Suprapubic skin (tissue), 4 donors: ENCODE results near the gene ROBO2. TPM values are rescaled to one million over a fixed set of nuclear protein-coding genes. Genes with fewer than 3 reads are reported as not detected.

ENCODE experiments used
- DNase-seq, 2 donors: peaks; one replicate each; pipeline ENCODE4 v3.0.0-alpha.2; 2019; ENCODE audit warnings: low spot score in 2 of 2
- H3K27ac ChIP-seq: fragments of 200-600 bp; sonication (generic); one replicate; pipeline ENCODE4 v1.5.1; 2019
- H3K27me3 ChIP-seq: fragments of 200-600 bp; sonication (generic); one replicate; pipeline ENCODE4 v1.5.1; 2019
- H3K36me3 ChIP-seq: fragments of 200-600 bp; sonication (generic); one replicate; pipeline ENCODE4 v1.5.1; 2019
- H3K4me1 ChIP-seq: fragments of 200-600 bp; sonication (generic); one replicate; pipeline ENCODE4 v1.5.1; 2019
- H3K4me3 ChIP-seq: fragments of 200-600 bp; sonication (generic); one replicate; pipeline ENCODE4 v1.5.1; 2019; ENCODE audit warnings: mild to moderate bottlenecking
- H3K9me3 ChIP-seq: fragments of 200-600 bp; sonication (generic); one replicate; pipeline ENCODE4 v1.5.1; 2019
- CTCF ChIP-seq, 2 donors: fragments of 200-600 bp in 1 of 2; fragments of 450-650 bp in 1 of 2; sonication (generic) in 1 of 2; IDR thresholded peaks; one replicate each; pipeline ENCODE4 v1.5.1; 2016 to 2019; ENCODE audit warnings: antibody characterized with exemption in 2 of 2, mild to moderate bottlenecking in 1 of 2, moderate library complexity in 1 of 2
- EP300 ChIP-seq: sonication (generic); formaldehyde crosslinking; IDR thresholded peaks from one replicate; pipeline ENCODE4 v1.6.1; 2017; ENCODE audit warnings: antibody characterized with exemption
- POLR2A ChIP-seq, 2 donors: fragments of 450-650 bp; IDR thresholded peaks; one replicate each; pipeline ENCODE4 v1.6.1; 2017; ENCODE audit warnings: antibody characterized with exemption in 2 of 2, mild to moderate bottlenecking in 2 of 2, moderate library complexity in 2 of 2
- POLR2AphosphoS5 ChIP-seq, 3 donors: sonication (generic); formaldehyde crosslinking; IDR thresholded peaks; one replicate each; pipeline ENCODE4 v1.6.1; 2017; ENCODE audit warnings: antibody characterized with exemption in 3 of 3
- WGBS: methylation state at CpG from one replicate; pipeline ENCODE4 v1.1.5; 2018; 5-methylcytosine and 5-hydroxymethylcytosine counted together
- total RNA-seq, 4 donors: library from RNA; depleted of rRNA; stranded (reverse); fragments of >200 nt; gene quantifications; one replicate each; pipeline ENCODE4 v1.1.0, GENCODE V29; 2016

Gene ROBO2
- total RNA-seq, 4 donors from 2014 or later: 0.95 to 6.7 (median 2.2) TPM

GRCh38 chr3:77072232-77072631 is 32.3 kb downstream of the ROBO2 start:
- Histone ChIP-seq H3K27me3 (no peaks in the 10 kb centered on the region), H3K4me3 (no peak overlapping the region), H3K36me3 (no peaks in the 10 kb centered on the region), H3K27ac (no peak overlapping the region), H3K4me1 (no peaks in the 10 kb centered on the region), H3K9me3 (no peaks in the 10 kb centered on the region)
- TF ChIP-seq POLR2AphosphoS5 (IDR thresholded peaks at IDR 0.05) (no peak), EP300 (no peak), POLR2A (IDR thresholded peaks at IDR 0.05) (no peak), CTCF (IDR thresholded peaks at IDR 0.05) (no peak)
- DNase-seq: no peak
- 82% methylated on average over 1 of the region's 1 CpG for WGBS

- Histone ChIP-seq H3K4me3 (no peak overlapping the region), H3K4me1 (peaks cover 5% of the 10 kb centered on the region), H3K27me3 (no peaks in the 10 kb centered on the region), H3K27ac (no peak overlapping the region), H3K36me3 (no peaks in the 10 kb centered on the region), H3K9me3 (no peaks in the 10 kb centered on the region)
- no peak for DNase-seq
- TF ChIP-seq CTCF (IDR thresholded peaks at IDR 0.05) (no peak), POLR2A (IDR thresholded peaks at IDR 0.05) (no peak), POLR2AphosphoS5 (IDR thresholded peaks at IDR 0.05) (no peak), EP300 (no peak)
- WGBS: 83% methylated on average over 2 of the region's 2 CpGs
Observed at GRCh38 chr3:77078279-77078678, 38.4 kb downstream of the ROBO2 start.

- Histone ChIP-seq H3K36me3 (no peaks in the 10 kb centered on the region), H3K9me3 (no peaks in the 10 kb centered on the region), H3K27ac (no peak overlapping the region), H3K4me3 (no peak overlapping the region), H3K27me3 (no peaks in the 10 kb centered on the region), H3K4me1 (peaks cover 5% of the 10 kb centered on the region)
- no peak for TF ChIP-seq CTCF (IDR thresholded peaks at IDR 0.05)
- TF ChIP-seq POLR2A (IDR thresholded peaks at IDR 0.05): no peak
- no peak for TF ChIP-seq POLR2AphosphoS5 (IDR thresholded peaks at IDR 0.05)
- no peak for TF ChIP-seq EP300
- no peak for DNase-seq
- WGBS: 90% methylated on average over 12 of the region's 12 CpGs
Observed at GRCh38 chr3:77079988-77080610, 40.2 kb downstream of the ROBO2 start.

GRCh38 chr3:77081240-77081661 is 41.4 kb downstream of the ROBO2 start:
- DNase-seq: no peak
- no peaks in the 10 kb centered on the region for H3K36me3 ChIP-seq
- H3K4me1 ChIP-seq: peaks cover 5% of the 10 kb centered on the region

DNA sequence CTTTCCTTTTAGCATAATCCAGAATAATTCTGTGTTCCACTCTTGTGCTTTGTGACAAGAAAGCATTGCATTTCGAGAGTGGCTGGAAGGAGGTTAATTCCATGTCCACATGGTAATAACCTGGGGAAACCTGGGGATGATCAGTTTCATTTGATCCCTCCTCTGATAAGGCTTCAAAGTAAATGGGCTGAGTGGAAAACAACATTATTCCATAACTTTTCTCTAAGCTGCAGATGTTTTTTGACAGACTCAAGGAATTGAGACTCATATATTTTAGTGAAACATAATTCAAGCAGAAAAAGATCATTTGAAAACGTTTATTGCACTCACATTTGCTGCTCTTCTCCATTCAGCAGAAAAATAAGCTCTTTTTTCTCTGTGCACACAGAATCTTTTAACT is 44.6 kb downstream of the ROBO2 start:
- no peak overlapping the region for H3K4me3 ChIP-seq
- peaks cover 5% of the 10 kb centered on the region for H3K4me1 ChIP-seq
- no peak for DNase-seq
- no peak overlapping the region for H3K27ac ChIP-seq
- no peaks in the 10 kb centered on the region for H3K36me3 ChIP-seq
- TF ChIP-seq POLR2A (IDR thresholded peaks at IDR 0.05): no peak
- no peaks in the 10 kb centered on the region for H3K27me3 ChIP-seq
- 31% methylated on average over 2 of the region's 2 CpGs for WGBS
- H3K9me3 ChIP-seq: no peaks in the 10 kb centered on the region

More at GRCh38 chr3:77081240-77081661, 41.4 kb downstream of the ROBO2 start:
- 26% methylated on average over 3 of the region's 3 CpGs for WGBS
- Histone ChIP-seq H3K27me3 (no peaks in the 10 kb centered on the region), H3K9me3 (no peaks in the 10 kb centered on the region), H3K27ac (no peak overlapping the region), H3K4me3 (no peak overlapping the region)
- TF ChIP-seq CTCF (IDR thresholded peaks at IDR 0.05) (no peak), POLR2A (IDR thresholded peaks at IDR 0.05) (no peak), EP300 (no peak), POLR2AphosphoS5 (IDR thresholded peaks at IDR 0.05) (no peak)

GRCh38 chr3:77086408-77086807 is 46.5 kb downstream of the ROBO2 start:
- no peaks in the 10 kb centered on the region for H3K27me3 ChIP-seq
- no peak for TF ChIP-seq POLR2AphosphoS5 (IDR thresholded peaks at IDR 0.05)
- no peak for TF ChIP-seq EP300
- no peak overlapping the region for H3K27ac ChIP-seq
- H3K4me3 ChIP-seq: no peak overlapping the region
- peaks cover 2% of the 10 kb centered on the region for H3K4me1 ChIP-seq
- H3K9me3 ChIP-seq: no peaks in the 10 kb centered on the region
- DNase-seq: no peak
- 88% methylated on average over 6 of the region's 6 CpGs for WGBS
- H3K36me3 ChIP-seq: no peaks in the 10 kb centered on the region
